BJ (cell line): Measurements from ENCODE around the gene BCOR. TPM values are rescaled to one million over a fixed set of nuclear protein-coding genes. Genes with fewer than 3 reads are reported as not detected.

Experiments used
- CTCF ChIA-PET: fragments of 350-600 bp; formaldehyde crosslinking; extraction: SDS; loops from one replicate; lab custom pipeline; 2021; ENCODE audit warnings: antibody characterized with exemption, inconsistent platforms; lab: Yijun Ruan, JAX
- POLR2A ChIA-PET: fragments of 300-600 bp; sonication (Branson Sonifier 250); formaldehyde crosslinking; extraction: SDS; loops from one replicate; lab custom pipeline; 2021; ENCODE audit warnings: antibody characterized with exemption; lab: Charles Lee
- DNase-seq: peaks from one replicate; pipeline ENCODE4 v3.0.0-alpha.2; 2011; ENCODE audit warnings: low read depth
- H3K27me3 ChIP-seq: 2 replicates; pipeline ENCODE4 v1.6.0; 2011; ENCODE audit warnings: low read length; ENCODE audit not compliant: control insufficient read depth, insufficient read depth
- H3K36me3 ChIP-seq: 2 replicates; pipeline ENCODE4 v1.5.1; 2011; ENCODE audit warnings: low read length; ENCODE audit not compliant: control insufficient read depth, insufficient read depth
- H3K4me3 ChIP-seq: 2 replicates; pipeline ENCODE4 v1.5.1; 2011; ENCODE audit warnings: low read depth, mild to moderate bottlenecking, control low read depth, low read length
- polyA plus RNA-seq: library from polyadenylated mRNA; depleted of rRNA; stranded (reverse); fragments of >200 nt; gene quantifications from 2 replicates; pipeline ENCODE4 v1.2.3, GENCODE V29; 2011
- TF ChIP-seq, protein P1 (sequence below): IDR thresholded peaks from 2 replicates; pipeline ENCODE4 v1.5.1; 2011; ENCODE audit warnings: low read depth, mild to moderate bottlenecking, control low read depth, inconsistent platforms, low read length, moderate library complexity; ENCODE audit not compliant: insufficient read depth

Gene BCOR
- polyA plus RNA-seq, 1 experiment: 5.6 TPM

DNA sequence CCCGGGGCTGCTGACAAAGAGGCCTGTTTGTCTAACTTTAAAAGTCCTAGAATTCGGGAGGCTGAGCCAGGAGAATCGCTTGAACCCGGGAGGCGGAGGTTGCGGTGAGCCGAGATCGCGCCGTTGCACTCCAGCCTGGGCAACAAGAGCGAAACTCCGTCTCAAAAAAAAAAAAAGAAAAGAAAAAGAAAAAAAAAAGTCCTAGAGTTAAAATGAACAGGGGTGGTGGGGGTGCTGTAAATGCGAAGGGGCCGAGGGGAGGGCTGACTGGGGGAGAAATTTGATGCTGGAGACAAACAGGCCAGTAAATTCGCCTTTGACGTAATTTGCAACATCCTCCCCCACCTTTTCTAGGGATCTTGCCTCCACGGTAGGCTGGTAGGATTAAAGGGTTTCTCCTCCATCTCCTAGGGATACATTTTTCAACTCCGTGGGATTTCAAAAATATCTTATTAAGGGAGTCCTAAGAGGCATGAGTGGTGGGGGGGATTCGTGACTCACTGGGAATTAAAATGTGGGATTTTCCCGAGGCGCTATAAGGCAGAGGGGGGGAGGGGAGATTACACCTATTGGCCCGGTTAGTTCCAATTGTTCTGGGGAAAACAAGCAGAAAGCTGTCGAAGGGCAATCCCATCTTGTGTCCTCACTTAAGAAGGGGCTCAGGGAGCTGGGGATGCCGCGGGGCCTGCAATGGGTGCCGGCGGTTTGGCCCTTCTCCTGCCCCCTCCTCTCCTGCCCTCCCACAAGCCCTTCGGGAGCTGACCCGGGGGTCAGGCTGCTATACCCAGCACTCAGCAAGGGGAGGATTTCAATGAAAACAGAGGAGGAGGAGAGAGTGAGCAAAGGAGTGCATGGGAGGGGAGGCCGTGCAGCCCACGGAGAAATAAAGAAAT lies 3.0 kb upstream of the BCOR start:
- no peak overlapping the region for H3K4me3 ChIP-seq
- ChIA-PET CTCF (no interaction called here), POLR2A (no interaction called here)
- TF ChIP-seq, protein P1, sequence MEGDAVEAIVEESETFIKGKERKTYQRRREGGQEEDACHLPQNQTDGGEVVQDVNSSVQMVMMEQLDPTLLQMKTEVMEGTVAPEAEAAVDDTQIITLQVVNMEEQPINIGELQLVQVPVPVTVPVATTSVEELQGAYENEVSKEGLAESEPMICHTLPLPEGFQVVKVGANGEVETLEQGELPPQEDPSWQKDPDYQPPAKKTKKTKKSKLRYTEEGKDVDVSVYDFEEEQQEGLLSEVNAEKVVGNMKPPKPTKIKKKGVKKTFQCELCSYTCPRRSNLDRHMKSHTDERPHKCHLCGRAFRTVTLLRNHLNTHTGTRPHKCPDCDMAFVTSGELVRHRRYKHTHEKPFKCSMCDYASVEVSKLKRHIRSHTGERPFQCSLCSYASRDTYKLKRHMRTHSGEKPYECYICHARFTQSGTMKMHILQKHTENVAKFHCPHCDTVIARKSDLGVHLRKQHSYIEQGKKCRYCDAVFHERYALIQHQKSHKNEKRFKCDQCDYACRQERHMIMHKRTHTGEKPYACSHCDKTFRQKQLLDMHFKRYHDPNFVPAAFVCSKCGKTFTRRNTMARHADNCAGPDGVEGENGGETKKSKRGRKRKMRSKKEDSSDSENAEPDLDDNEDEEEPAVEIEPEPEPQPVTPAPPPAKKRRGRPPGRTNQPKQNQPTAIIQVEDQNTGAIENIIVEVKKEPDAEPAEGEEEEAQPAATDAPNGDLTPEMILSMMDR: no peak
- no peak for DNase-seq
- no peaks in the 10 kb centered on the region for H3K27me3 ChIP-seq
- H3K36me3 ChIP-seq: no peaks in the 10 kb centered on the region

- no peak for DNase-seq
- TF ChIP-seq, protein P1: no peak
- POLR2A ChIA-PET: no interaction called here
- H3K36me3 ChIP-seq: no peaks in the 10 kb centered on the region
- no peaks in the 10 kb centered on the region for H3K27me3 ChIP-seq
- no peak overlapping the region for H3K4me3 ChIP-seq
- CTCF ChIA-PET: no interaction called here
Observed at GRCh38 chrX:40100141-40100536, 2.4 kb upstream of the BCOR start.

GRCh38 chrX:40099055-40099958 lies 1.5 kb upstream of the BCOR start:
- no peak for DNase-seq
- no peaks in the 10 kb centered on the region for H3K27me3 ChIP-seq

DNA sequence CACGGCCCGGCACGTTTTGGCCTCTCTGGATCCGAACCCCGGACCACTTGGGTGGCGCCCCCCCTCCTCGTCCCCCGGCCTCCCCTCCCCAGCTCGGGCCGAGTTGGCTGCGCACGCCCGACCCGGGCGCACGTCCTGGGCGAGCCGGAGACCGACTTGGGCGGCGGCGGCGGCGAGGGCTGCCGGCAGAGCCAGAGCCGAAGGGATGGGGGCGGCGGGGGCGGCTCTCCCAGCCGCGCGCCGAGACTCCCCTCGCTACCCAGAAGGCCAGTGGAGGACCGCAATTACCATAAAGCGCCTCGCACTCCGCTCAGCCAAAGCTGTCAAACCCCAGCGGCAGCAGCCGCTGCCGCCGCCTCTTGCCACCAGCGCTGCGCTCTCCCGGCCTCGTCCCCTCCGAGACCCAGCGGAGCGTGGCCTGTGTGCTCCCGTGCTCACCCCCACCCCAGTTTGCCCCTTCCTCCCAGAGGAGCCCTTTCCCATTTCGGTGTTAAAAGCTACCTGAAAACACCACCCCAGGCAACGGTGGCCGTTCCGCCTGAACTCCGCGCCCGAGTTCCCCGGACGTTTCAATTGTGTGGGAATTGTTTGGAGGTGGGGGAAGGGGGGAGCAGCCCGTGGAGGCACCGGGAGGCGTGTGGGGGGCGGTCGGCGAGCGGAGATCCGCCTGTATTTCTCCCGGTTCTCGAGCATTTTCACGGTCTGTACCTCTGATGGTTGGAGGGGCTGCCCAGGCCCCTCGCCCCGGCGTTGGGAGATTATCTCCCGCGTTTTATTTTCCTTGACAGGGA lies 701 bp upstream of the BCOR start:
- ChIA-PET POLR2A (no interaction called here), CTCF (interaction anchor here (0.6 to 0.7 kb wide), 2 partner anchors 370 to 486 kb away, joined by 3 read pairs; no protein-coding TSS in a partner anchor)
- Histone ChIP-seq H3K27me3 (no peaks in the 10 kb centered on the region), H3K4me3 (peak overlapping the region; percentile 61), H3K36me3 (no peaks in the 10 kb centered on the region)
- TF ChIP-seq, protein P1: no peak
- DNase-seq: no peak

More at GRCh38 chrX:40099055-40099958, 1.5 kb upstream of the BCOR start:
- H3K4me3 ChIP-seq: peak overlapping the region; percentile 61
- POLR2A ChIA-PET: no interaction called here
- CTCF ChIA-PET: no interaction called here
- H3K36me3 ChIP-seq: no peaks in the 10 kb centered on the region
- TF ChIP-seq, protein P1: no peak
